ENCODE data around the gene FKBP1A.
A peak's percentile ranks its signal among the peaks of the same experiment; 100 is the strongest.
"Not testable (repeated sequence)": the region's sequence is repeated elsewhere in the genome, so short reads cannot be mapped to it uniquely, and the experiment has no call there.

FKBP1A gene

DNA sequence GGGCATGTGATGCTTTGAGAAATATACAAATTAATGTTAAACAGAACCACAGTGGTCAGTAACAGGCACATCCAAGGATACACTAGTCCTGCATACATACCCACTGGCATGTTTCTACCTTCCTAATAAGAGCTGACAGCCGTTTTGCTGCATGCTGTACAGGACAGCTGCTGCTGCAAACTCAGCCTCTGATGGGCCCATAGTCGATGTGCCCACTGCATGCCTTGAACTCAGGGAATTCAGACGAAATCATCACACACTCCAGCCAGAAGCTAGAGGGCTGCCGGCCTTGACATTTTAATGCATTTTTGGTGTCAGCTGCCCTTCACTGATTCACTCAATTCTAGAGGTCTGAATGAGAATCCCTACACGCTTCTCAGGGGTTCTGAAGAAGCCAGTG is 29.3 kb downstream of the FKBP1A start:
- no peak for DNase-seq (ENCODE audit: low spot score)

DNA sequence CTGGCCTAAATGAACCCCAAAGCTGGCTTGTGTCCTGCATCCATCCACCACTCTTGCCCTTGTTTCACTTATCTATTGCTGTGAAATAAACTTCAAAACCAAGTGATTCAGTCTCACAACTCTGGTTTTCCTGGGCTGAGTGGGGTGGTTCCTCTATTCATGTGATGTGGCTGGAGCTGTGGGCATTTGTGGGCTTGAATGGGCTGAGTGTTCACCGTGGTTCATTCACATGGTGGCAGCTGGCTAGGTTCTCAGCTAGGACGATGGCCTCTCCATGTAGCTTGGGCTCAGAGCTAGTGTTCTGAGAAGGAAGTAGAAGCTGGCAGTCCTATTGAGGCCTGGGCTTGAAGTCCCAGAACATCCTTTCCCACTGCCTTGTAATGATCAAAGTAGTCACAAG is 30.4 kb downstream of the FKBP1A start:
- DNase-seq (ENCODE audit: low spot score), result no peak

DNA sequence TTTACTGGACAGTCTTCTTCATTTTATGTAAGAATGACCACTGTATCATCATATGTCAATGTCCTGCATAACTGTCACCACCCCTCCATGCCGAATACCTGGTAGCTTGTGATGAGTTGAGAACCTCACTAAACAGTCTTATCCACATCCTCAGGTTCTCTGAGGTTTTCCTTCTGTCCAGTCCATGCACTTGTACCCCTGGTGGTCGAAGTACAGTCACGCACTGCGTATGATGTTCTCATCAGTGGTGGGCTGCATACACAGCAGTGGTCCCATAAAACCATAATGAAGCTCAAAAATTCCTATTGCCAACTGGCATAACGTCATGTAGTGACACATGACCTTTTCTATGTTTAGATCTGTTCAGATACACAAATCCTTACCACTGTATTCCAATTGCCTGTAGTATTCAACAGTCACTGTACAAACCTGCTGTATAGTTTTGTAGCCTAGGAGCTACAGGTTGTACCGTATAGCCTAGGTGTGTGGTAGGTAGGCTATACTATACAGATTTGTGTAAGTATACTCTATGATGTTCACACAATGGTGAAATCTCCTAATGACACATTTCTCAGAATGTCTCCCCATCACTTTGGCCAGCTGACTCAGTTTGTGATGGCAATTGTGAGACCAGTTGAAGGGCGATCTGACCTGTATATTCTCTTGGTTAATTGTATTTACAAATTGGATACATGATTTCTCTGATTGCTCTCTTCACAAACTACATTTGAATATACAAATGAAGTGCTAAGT is 32.6 kb downstream of the FKBP1A start:
- no peak for DNase-seq (ENCODE audit: low spot score)

DNA sequence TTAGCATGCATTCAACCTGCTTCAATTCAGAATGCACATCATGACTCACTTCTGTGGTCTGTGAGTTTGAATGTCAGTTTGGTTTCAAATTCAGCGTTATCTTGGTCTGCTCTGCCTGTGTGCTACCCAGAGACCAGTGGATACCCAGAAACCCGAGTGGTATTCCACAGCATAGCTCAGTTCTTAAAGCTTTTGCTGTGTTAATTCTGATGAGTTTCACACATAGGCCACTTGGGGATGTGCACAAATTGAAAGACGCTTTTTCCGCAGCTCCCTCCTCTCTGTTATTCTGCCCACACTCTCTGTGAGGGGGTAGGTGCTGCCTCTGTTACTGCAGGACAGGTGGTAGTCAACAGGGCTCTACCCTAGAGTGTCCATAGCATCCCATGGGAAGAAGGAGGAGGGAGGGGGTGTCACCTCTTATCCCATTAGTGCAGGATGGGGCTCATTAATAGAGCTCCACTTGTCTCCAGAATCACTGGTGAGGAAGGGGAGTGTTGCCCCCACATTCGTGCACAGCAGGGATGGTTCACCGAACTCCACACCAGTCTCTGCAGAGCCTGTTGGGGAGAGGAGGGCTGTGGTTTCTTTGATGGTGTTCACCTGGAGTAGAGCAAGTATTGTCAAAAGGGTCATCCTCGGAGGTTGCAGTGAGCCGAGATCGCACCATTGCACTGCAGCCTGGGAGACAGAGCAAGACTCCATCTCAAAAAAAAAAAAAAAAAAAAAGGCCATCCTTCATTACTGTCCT is 34.8 kb downstream of the FKBP1A start:
- DNase-seq (ENCODE audit: low spot score), result no peak

DNA sequence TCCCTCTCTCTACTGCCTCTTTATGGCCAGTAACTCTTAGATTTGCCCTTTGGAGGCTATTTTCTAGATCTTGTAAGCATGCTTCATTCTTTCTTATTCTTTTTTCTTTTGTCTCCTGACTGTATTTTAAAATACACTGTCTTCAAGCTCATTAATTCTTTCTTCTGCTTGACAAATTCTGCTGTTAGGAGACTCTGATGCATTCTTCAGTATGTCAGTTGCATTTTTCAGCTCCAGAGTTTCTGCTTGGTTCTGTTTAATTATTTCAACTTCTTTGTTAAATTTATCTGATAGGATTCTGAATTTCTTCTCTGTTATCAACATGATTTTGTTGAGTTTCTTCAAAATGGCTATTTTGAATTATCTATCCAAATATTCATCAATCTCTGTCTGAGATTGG is 38.9 kb downstream of the FKBP1A start:
- no peak for DNase-seq (ENCODE audit: low spot score)

DNA sequence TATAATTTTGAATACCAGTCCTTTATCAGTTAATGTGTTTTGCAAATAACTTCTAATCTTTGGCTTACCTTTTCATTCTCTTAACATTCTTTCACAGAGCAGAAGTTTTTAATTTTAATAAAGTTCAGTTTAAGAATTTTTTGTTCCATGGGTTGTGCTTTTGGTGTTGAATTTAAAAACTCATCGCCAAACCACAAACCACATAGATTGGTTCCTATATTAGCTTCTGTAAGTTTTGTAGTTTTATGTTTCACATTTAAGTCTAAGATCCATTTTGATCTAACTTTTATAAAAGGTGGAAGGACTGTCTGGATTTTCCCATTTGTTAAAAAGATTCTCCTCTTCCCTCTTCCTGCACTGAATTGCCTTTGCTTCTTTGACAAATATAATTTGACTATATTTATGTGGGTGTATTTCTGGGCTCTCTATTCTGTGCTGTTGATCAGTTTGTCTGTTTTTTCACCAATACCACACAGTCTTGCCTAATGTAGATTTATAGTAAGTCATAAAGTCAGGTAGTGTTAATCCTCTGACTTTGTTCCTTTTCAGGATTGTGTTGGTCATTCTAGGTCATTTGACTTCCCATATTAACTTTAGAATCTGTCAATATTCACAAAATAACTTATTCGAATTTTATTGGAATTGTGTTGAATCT is 46.4 kb downstream of the FKBP1A start:
- no peak for DNase-seq (ENCODE audit: low spot score)

DNA sequence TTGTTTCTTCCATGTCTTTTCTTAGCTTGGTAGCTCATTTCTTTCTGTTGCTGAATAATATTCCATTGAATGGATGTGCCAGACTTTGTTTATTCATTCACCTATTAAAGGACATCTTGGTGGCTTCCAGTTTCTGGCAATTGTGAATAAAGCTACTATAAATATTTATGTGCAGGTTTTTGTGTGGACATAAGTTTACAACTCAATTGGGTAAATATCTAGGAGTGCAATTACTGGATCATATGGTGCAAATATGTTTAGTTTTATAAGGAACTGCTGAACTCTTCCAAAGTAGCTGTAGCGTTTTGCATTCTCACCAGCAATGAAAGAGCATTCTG is 47.1 kb downstream of the FKBP1A start:
- no peak for DNase-seq (ENCODE audit: low spot score)

DNA sequence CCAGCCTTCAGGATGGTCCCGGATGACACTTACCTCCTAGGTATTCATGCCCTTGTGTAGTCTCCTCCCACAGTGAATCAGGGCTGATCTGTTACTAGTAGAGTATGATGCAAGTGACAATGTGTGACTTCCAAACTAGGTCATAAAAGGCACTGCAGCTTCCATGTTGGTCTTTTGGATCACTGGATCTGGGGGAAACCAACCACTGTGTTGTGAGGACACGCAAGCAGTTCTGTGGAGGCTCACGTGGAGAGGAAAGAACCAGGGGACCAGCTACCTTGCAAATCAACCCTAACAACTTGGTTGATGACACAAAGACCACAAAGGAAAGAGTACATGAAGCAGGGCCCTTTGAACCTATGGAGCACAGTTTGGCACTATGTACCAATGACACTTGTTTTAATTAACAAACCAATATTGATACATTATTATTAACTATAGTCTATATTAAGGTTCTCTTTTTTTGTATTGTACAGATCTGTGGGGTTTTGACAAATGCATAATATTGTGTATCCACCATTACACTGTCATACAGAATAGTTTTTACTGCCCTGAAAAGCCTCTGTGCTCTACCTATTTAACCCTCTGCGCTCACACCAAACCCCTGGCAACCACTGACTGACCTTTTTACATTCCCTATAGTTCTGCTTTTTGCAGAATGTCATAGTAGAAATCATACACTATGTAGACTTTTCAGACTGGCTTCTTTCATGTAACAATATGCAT is 47.7 kb downstream of the FKBP1A start:
- no peak for DNase-seq (ENCODE audit: low spot score)

DNA sequence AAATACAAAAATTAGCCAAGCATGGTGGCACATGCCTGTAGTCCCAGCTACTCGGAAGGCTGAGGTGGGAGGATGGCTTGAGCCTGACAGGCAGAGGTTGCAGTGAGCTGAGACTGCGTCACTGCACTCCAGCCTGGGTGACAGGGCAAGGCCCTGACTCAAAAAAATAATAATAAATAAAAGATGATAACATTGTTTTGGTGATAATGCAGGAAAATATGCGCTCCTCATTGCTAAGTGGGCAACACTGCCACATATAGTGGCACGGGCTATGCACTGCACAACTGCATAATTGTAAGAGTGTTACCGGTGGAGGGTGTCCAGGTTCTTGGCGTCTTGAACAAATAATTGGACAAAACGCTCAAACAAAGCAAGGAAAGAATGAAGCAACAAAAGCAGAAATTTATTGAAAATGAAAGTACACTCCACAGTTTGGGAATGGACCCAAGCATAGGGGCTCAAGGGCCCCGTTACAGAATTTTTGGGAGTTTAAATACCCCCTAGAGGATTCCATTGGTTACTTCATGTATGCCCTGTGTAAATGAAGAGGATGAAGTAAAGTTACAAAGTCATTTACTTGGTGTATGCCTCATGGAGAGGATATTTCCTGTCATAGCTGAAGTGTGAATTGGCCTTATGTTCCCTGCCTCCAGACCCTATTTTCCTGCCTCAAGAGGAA is 49.3 kb downstream of the FKBP1A start:
- DNase-seq (ENCODE audit: low spot score), result not testable (repeated sequence)

DNA sequence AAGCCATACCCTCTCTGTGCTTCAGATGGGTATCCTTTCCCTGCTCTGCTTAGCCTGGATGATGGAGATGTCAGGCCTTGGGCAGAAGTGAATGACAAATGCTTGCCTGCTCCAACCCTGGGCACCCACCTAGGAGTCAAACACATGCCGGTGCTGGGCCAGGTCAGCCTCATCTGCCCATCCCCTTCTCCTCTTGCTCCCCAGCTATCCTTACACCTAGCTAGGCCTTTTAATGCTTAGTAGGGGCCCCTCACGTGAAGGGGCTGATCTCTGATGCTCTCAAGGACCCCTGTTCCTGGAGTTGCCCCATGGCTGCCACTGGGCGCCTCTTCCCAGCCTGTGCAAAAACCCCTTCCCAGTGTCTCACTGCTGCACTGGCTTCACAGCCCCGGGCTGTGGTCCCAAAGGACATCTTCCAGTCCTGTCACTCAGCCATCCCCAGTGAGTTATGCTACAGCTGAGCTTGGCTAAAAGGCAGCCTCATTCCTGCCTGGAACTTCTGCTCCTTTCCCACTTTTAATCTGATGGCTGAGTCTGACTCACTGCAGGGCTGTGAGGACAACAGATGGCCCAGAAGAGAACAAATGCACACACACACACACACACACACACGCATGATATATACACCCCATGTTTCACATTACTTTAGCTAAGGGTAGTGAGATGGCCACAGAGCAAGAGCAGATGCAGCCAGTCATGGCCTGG is 51.1 kb downstream of the FKBP1A start:
- peak; percentile 84 for DNase-seq (ENCODE audit: low spot score)

DNA sequence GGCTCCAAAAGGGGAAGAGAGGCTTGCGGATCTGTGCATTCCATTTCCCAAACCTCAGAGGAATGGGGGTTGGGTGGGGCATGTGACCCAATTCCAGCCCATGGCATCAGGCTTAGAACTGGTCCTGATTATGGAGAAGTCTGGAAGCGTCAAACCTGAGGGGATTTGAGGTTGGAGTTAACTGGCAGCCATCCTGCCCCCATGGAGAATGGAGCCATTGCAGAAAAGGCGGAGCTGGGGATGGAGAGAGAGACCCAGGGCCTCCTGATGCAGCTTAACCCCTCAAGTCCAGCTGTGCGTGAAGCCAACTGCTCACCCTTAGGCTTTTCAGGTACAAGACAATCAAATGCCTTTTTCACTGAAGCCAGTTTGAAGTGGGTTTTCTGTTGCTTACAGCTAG is 54.1 kb downstream of the FKBP1A start:
- no peak for DNase-seq (ENCODE audit: low spot score)

DNA sequence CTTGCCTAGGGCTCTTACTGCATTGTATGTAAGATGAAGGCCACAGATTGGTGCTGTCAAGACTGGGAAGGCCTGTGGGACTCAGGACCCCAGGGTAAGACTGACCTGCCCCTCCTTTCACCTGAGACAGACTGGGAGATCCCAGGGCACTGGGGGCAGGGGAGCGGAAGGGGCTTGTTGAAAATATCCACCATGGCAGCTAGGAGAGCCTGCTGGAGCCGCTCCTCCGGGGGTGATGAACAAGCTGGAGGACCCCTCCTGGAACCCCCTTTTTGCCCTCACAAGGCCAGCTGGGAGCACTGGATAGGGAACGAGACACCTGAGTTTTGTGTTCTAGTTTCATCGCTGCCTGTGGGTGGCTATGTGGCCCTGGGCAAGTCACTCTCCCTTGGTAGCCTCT is 54.8 kb downstream of the FKBP1A start:
- no peak for DNase-seq (ENCODE audit: low spot score)

DNA sequence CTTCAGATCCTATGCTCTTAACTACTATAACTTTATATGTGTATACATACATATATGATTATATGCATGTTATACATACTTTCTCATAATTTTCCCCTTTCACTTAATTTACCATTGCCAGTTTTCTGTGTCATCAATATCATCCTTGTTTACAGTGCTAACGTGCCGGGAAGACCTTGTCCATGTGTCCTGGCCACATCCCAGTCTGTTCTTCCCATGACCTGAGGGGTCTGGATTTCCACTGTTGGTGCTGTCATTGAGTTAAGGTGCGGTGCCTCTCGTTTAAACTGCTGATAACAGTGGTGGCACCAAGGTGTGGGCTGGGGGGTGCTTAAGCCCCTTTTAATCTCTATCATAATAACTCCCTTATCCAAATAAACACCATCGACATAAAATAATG is 55.4 kb downstream of the FKBP1A start:
- DNase-seq (ENCODE audit: low spot score), result no peak

DNA sequence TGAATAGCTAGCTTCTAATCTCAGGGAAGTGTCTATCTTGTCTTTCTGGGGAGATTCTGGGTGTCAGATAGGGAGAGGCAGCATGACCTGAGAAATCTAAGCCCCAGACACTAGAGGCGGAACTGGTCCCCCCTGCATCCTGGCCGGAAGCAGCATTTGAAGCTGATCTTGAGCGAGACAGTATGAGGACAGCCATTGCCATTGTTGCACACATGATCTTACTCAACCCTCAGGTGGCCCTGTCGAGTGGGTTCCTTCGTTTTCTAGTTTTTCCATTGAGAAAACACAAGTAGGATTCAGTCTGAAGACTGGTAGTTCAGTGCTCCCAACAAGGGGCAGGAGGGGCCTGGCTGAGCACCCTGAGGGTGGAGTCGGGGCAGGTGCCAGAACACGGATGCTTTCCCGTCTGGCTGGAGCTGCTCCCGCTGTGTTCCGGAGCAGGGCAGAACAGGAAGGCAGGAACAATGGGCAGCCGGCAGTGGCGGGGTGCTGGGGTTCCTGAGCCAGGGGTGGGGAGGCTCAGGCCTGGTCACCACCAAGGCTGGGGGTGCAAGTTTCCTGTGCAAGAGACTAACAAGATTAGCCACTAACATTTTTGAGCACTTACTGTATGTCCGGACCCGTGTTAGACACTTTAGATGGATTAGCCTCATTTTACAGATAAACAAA is 56.0 kb downstream of the FKBP1A start:
- DNase-seq (ENCODE audit: low spot score), result no peak

DNA sequence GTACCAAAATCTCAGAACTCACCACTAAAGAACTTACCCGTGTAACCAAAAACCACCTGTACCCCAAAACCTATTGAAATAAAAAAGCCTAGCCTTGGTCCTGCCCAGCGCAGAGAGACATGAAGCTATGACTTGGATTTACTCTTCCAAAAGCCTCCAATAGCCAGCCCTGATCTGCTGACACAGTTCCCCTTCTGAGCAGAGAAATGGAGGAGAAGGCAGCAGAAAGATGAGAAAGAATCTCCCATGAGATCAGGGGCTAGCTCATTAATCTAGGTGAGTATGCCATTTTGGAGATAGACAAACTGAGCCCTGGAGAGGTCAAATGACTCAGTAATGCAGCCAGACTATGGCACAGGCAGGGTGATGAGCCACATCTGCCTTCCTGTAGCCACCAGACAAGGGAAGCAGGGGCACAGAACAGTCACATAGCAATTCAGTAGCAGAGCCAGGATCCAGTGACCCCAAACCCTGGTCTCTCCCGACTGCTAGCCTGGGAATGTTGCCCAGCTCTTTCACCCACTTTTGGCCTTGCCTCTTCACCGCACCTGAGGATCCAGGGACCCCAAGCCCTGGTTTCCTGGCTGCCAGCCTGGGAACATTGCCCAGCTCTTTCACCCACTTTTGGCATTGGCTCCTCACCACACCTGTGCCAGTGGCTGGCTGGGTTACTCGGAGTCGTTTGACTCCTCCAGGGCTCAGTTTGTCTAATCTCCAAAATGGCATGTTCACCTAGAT is 56.7 kb downstream of the FKBP1A start:
- no peak for DNase-seq (ENCODE audit: low spot score)

DNA sequence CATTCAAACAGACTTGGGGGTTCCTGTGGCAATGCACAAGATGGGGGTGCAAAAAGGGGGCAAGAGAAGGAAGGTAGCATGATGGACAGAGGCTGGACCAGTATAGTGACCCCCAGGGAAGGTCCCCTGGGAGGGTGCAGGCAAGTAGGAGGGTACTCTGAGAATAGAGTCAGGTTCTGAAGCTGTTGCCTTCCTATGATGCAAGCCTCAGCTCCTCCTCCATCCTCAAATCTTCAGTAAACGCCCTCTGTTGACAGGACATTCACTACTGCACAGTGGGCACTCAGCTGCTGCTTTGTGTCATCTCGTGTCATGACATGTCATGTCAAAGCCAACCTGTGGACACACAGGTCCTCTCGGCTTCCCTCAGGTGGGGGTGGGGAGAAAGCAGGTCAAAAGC is 58.1 kb downstream of the FKBP1A start:
- no peak for DNase-seq (ENCODE audit: low spot score)

DNA sequence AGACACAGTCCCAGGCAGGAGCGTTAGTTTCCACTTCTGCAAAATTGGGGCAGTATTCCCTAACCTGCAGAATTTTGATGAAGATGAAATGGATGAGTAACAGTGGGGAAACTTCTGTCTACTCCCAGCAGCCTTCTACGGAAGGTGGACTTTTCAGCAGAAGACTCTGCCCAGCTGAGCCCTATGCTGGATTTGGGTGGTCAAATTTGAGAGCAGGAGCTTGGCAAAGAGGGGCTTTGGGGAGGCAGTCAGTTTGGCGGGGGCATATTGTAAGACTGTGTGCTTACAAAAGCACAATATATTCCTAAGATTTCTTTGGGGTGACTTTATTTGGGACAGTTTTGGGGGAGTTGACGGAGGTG is 58.5 kb downstream of the FKBP1A start:
- DNase-seq (ENCODE audit: low spot score), result no peak

DNA sequence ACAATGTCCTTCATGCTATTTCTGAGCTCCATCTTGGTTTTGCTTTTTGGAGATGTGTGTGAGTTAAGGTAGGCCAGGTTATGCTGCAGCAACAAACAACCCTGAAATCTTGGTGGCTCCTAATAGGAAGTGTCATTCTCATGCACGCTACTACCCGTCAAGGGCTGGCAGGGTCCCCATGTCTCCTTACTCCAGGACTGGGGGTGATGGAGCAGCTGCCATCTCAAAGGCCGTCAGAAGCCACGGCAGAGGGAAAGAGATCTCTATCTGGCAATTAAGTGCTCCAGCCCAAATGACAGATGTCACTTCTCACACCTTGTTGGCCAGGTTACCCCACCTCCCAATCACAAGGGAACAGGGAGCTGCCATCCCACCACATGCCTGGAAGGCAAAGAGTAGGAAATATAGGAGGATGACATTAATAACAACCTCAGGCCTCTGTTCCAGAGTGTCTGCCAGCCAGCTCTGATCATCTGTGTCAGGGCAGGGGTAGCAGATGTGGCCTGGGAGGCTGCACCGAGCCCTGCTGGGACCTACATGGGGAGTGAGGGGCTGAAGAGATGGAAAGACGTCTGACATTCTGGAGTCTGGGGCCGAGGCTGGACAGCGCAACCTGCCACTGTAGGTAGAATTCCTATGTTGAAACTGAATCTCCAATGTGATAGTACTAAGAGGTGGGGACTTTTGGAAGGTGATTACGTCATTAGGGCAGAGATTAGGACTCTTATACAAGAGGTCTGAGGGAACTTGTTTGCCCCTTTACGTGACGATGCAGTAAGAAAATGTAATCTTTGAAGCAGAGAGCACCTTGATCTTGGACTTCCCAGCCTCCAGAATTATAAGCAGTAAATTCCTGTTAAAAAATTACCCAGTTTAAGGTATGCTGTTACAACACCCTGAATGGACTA is 59.1 kb downstream of the FKBP1A start:
- no peak for DNase-seq (ENCODE audit: low spot score)

DNA sequence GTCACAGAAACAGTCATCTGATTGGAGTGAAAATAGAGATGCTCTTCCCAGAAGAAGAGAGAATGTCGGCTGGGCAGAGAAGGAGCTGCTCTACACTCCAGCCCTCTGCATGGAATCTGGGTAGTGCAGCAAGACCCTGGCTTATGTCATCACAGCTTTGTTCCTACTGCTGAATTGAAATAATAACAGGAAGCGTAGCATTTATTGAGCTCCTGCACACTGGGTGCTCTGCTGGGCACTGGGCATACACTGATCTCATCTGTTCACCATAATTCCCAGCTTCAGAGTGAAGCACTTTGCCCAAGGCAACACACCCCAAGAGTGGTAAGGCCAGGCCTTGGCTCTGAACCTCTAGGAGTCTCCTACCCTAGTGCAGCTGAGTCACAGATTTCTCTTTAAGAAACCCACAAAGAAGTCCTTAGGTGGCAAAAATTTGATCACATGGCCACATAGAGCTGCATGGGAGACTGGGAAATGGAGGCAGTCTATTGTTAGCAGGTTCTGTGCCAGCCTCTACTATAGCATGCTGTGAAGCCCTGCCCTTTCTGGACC is 60.0 kb downstream of the FKBP1A start:
- no peak for DNase-seq (ENCODE audit: low spot score)
